Type B pancreatic cell (in vitro differentiated cells): Measurements from ENCODE around the gene MYZAP. TPM values are rescaled to one million over a fixed set of nuclear protein-coding genes. Genes with fewer than 3 reads are reported as not detected.

Experiments
- DNase-seq: peaks from one replicate; pipeline ENCODE4 v3.0.0; 2021; ENCODE audit warnings: mixed read lengths; ENCODE audit not compliant: unreplicated experiment; ENCODE audit errors: extremely low spot score
- H3K27ac Mint-ChIP-seq: 2 replicates; pipeline ENCODE4 v1.8.0; 2021; ENCODE audit warnings: mild to moderate bottlenecking, mixed read lengths
- H3K27me3 Mint-ChIP-seq: 2 replicates; pipeline ENCODE4 v1.8.0; 2021; ENCODE audit warnings: mixed read lengths
- H3K36me3 Mint-ChIP-seq: 2 replicates; pipeline ENCODE4 v1.8.0; 2021; ENCODE audit warnings: mixed read lengths
- H3K4me1 Mint-ChIP-seq: one replicate; pipeline ENCODE4 v1.8.0; 2021; ENCODE audit warnings: mixed read lengths; ENCODE audit not compliant: unreplicated experiment
- H3K4me3 Mint-ChIP-seq: 2 replicates; pipeline ENCODE4 v1.8.0; 2021; ENCODE audit warnings: mild to moderate bottlenecking, mixed read lengths
- H3K9me3 Mint-ChIP-seq: 2 replicates; pipeline ENCODE4 v1.8.0; 2021; ENCODE audit warnings: mixed read lengths
- total RNA-seq: library from RNA; stranded (reverse); gene quantifications from 2 replicates; pipeline ENCODE4 v1.2.1, GENCODE V29; 2021; ENCODE audit warnings: low replicate concordance
- TF ChIP-seq, protein P1 (sequence below): fragments of 200-600 bp; sonication (generic); conservative IDR thresholded peaks from 2 replicates; pipeline ENCODE4 v1.5.0; 2021; ENCODE audit warnings: antibody characterized with exemption, mild to moderate bottlenecking

The MYZAP gene
- total RNA-seq, 1 donor from 2014 or later: 5.7 TPM

DNA sequence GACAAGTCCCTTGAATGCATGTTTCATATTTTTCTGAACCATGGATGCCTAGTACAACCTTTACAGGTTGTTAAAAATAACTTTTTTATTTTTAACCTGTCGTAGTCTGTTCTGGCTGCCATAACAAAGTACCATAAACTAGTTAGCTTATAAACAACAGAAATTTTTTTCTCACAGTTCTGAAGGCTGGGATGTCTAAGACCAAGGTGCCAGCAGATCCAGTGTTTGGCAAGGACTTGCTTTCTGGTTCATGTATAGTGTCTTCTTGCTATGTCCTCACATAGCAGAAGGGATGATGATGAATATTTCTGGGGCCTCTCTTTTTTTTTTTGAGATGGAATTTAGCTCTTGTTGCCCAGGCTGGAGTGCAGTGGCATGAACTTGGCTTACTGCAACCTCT, 91.8 kb downstream of the MYZAP start:
- DNase-seq: no peak
- Mint-ChIP-seq H3K27me3 (no peaks in the 10 kb centered on the region), H3K4me3 (no peak overlapping the region), H3K9me3 (no peaks in the 10 kb centered on the region), H3K4me1 (peaks cover 12% of the 10 kb centered on the region), H3K27ac (no peak overlapping the region), H3K36me3 (no peaks in the 10 kb centered on the region)
- TF ChIP-seq, protein P1, sequence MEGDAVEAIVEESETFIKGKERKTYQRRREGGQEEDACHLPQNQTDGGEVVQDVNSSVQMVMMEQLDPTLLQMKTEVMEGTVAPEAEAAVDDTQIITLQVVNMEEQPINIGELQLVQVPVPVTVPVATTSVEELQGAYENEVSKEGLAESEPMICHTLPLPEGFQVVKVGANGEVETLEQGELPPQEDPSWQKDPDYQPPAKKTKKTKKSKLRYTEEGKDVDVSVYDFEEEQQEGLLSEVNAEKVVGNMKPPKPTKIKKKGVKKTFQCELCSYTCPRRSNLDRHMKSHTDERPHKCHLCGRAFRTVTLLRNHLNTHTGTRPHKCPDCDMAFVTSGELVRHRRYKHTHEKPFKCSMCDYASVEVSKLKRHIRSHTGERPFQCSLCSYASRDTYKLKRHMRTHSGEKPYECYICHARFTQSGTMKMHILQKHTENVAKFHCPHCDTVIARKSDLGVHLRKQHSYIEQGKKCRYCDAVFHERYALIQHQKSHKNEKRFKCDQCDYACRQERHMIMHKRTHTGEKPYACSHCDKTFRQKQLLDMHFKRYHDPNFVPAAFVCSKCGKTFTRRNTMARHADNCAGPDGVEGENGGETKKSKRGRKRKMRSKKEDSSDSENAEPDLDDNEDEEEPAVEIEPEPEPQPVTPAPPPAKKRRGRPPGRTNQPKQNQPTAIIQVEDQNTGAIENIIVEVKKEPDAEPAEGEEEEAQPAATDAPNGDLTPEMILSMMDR: no peak

DNA sequence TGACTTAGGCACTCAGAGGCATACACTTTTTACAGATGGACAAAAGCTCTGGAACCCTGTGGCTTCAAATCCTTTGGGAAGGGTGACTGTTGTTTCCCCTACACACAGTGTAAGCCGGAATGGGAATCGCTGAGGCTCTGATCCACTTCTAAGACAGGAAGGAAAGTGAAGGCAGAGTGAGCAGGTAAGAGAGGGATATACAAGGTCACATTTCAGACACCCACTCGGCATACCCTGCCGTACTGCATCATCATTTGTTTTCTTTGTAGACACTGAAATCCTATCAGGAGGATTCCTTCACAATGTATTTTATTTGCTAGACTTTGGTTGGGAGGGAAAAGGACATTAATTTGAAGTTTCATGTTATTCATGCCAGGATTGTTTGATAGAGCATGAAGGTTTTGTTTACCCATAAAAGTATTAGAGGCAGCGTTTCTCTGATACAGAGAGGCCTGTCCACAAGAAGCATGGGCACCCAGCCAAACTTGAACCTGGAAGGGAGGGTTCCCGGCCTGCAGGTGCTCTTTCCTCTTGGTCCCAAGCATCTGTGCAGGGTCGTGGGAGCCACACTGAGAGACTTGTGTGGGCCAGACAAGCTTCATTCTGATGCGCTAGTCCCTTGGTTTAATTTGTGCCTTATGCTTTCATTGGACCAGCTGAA, 92.9 kb downstream of the MYZAP start:
- no peaks in the 10 kb centered on the region for H3K36me3 Mint-ChIP-seq
- no peak overlapping the region for H3K27ac Mint-ChIP-seq
- H3K27me3 Mint-ChIP-seq: no peaks in the 10 kb centered on the region
- DNase-seq: no peak
- H3K9me3 Mint-ChIP-seq: no peaks in the 10 kb centered on the region
- H3K4me3 Mint-ChIP-seq: no peak overlapping the region
- TF ChIP-seq, protein P1: no peak
- H3K4me1 Mint-ChIP-seq: peaks cover 12% of the 10 kb centered on the region

DNA sequence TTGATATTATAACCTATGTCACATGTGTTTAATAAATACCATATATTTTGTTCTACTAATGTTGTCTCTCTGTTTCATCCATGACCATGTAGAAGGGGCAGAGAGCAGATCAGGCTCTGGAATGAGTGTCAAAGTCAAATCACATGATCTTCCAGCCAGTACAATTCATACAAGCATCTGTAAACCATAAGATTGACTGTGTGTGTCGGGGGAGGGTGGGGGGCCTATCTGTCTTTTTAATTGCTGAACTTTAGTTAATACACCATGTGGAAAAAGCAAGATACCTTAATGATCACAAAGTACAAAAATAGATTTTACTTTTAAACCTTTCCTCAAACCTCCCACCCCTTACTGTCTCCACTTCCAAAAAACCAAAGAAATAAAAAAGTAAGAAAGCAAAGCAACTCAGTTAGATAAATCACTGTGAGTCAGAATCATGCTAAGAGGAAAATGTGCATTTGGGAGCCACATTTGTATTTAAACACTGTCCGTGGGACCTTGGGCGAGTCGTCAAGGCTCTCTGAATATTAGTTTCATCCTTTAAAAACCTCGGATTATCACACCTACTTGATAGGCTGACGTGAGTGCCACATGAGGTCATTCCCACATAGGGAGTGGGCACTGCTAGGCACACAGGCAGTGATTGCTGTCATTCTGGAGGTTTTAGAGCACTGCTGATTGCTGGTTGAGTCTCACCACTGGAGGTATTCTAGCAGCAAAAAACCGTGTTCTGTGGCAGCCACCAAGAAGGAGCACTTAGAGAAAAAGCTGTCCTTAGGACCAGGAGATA, 93.8 kb downstream of the MYZAP start:
- no peaks in the 10 kb centered on the region for H3K9me3 Mint-ChIP-seq
- TF ChIP-seq, protein P1: no peak
- no peak for DNase-seq
- no peak overlapping the region for H3K27ac Mint-ChIP-seq
- peaks cover 12% of the 10 kb centered on the region for H3K4me1 Mint-ChIP-seq
- H3K27me3 Mint-ChIP-seq: no peaks in the 10 kb centered on the region
- no peaks in the 10 kb centered on the region for H3K36me3 Mint-ChIP-seq
- H3K4me3 Mint-ChIP-seq: no peak overlapping the region

DNA sequence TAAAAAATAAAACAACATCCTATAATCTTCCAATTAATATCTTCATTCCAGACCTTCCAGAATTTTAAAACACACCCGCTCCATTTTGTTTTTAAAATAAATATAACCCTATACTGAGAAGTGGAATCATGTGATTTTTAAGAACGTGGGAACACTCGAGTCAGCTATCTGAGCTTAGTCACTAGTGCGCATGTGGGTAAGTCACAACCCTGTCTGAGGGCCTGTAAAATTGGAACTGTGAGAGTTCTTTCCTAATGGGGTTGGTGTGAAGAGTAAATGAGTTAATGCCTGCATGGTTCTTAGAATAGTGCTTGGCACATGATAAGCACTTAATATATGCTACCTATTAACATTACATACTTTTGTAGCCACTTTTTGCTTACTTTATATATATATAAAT, 95.0 kb downstream of the MYZAP start:
- Mint-ChIP-seq H3K4me1 (peaks cover 16% of the 10 kb centered on the region), H3K9me3 (no peaks in the 10 kb centered on the region), H3K4me3 (no peak overlapping the region), H3K36me3 (no peaks in the 10 kb centered on the region), H3K27me3 (no peaks in the 10 kb centered on the region), H3K27ac (no peak overlapping the region)
- no peak for DNase-seq
- TF ChIP-seq, protein P1: no peak

DNA sequence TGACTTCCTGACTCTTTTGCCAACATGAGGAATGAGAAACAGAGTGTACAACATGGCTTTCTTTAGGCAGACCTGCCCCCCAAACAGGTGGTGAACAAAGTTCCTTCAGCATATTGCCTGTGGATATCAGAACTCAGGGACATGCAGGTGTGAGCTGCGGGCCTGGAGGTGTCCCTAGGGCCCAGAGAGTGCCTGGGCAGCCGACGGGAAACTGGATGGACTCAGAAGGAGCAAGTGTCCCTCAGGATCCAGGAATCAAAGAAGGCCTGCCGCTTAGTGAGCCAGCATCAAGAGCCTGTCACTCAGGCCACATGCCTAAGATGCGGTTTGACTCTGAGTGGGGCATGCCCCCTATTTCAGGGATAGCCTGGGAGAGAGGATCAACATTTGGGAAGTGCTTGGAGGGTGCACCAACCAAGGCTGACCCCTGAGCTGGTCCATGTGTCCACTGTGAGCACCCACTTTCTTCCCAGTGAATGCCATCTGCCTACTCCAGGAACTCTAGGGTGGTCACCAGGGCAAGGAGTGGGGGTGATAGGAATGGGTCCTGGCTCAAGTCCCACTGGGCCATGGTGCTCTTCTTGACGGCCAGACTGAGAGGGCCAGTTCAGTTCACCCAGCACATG, 98.8 kb downstream of the MYZAP start:
- no peak overlapping the region for H3K27ac Mint-ChIP-seq
- no peaks in the 10 kb centered on the region for H3K9me3 Mint-ChIP-seq
- TF ChIP-seq, protein P1: no peak
- H3K4me1 Mint-ChIP-seq: peaks cover 24% of the 10 kb centered on the region
- H3K36me3 Mint-ChIP-seq: no peaks in the 10 kb centered on the region
- DNase-seq: no peak
- no peaks in the 10 kb centered on the region for H3K27me3 Mint-ChIP-seq
- H3K4me3 Mint-ChIP-seq: no peak overlapping the region
